Tibial artery (tissue), 4 donors: Measurements from ENCODE around the gene PSMA6.

ENCODE experiments used
- DNase-seq, 2 donors: peaks; one replicate each; pipeline ENCODE4 v3.0.0-alpha.2; 2019
- H3K27ac ChIP-seq, 2 donors: fragments of 200-600 bp; sonication (generic) in 1 of 2; 1 replicate in 1 of 2; 2 replicates in 1 of 2; pipeline ENCODE4 v1.5.1; 2018 to 2019; ENCODE audit warnings: mild to moderate bottlenecking in 1 of 2
- H3K27me3 ChIP-seq, 2 donors: fragments of 200-600 bp; sonication (generic) in 1 of 2; one replicate each; pipeline versions ENCODE4 v1.5.1 to v1.6.0; 2016 to 2019
- H3K36me3 ChIP-seq, 3 donors: fragments of 200-600 bp; sonication (generic) in 2 of 3; one replicate each; pipeline ENCODE4 v1.5.1; 2016 to 2019; ENCODE audit warnings: mild to moderate bottlenecking in 2 of 3
- H3K4me1 ChIP-seq, 4 donors: fragments of 200-600 bp; sonication (generic) in 2 of 4; 1 replicate in 3 of 4; 2 replicates in 1 of 4; pipeline ENCODE4 v1.5.1; 2016 to 2019
- H3K4me3 ChIP-seq, 2 donors: fragments of 200-600 bp; sonication (generic) in 1 of 2; 1 replicate in 1 of 2; 2 replicates in 1 of 2; pipeline ENCODE4 v1.5.1; 2018 to 2019; ENCODE audit warnings: mild to moderate bottlenecking in 2 of 2
- H3K9me3 ChIP-seq, 3 donors: fragments of 200-600 bp; sonication (generic) in 1 of 3; one replicate each; pipeline ENCODE4 v1.5.1; 2016 to 2019
- intact Hi-C: fragments of 100-400 bp; cut with DNase I; formaldehyde crosslinking; loops from one replicate; pipeline ENCODE4 v1.15.0; 2023; ENCODE audit warnings: low total_unique reads
- TF ChIP-seq, protein P1 (sequence below), 2 experiments: fragments of 200-600 bp in 1 of 2; fragments of 450-650 bp in 1 of 2; IDR thresholded peaks; one replicate each; pipeline ENCODE4 v1.5.1; 2017 to 2019; ENCODE audit warnings: antibody characterized with exemption in 2 of 2, mild to moderate bottlenecking in 1 of 2, moderate library complexity in 1 of 2

The PSMA6 gene

DNA sequence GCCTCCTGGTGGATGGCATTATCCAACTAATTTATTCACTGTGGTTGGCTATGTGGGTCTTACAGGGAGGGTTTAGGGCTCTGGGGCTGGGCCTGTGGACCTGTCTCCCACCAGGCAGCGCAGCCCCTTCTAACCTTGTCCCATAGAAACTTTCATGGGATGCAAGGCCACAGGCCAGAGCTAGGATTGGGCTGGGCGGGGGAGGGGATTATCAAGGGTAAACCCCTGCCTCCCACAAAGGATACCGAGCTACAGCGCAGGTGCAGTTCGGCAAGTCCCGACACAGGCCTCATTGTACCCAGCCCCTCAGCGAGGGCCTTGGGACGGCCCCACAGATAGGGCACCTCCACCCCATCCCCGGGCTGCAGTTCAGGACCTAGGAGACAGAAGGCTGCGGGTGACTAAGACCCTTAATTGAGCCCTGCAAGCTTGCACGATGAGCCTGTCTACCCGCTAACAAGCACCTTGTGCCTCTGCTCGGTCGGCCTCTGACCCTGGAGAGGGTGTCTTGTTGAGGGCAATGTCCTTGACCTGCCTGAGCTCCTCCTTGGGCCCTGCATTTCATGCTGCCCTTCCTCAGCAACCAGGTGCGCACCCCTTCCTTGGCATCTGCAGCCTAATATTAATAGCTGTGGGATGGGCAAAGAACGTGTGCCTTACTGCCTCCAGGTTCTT, 46.7 kb downstream of the PSMA6 start:
- no peaks in the 10 kb centered on the region for H3K27me3 ChIP-seq
- no peak overlapping the region for H3K4me3 ChIP-seq
- H3K4me1 ChIP-seq: peaks cover 15 to 85% (median 60%) of the 10 kb centered on the region in 4 donors
- no peaks in the 10 kb centered on the region for H3K36me3 ChIP-seq
- TF ChIP-seq, protein P1, sequence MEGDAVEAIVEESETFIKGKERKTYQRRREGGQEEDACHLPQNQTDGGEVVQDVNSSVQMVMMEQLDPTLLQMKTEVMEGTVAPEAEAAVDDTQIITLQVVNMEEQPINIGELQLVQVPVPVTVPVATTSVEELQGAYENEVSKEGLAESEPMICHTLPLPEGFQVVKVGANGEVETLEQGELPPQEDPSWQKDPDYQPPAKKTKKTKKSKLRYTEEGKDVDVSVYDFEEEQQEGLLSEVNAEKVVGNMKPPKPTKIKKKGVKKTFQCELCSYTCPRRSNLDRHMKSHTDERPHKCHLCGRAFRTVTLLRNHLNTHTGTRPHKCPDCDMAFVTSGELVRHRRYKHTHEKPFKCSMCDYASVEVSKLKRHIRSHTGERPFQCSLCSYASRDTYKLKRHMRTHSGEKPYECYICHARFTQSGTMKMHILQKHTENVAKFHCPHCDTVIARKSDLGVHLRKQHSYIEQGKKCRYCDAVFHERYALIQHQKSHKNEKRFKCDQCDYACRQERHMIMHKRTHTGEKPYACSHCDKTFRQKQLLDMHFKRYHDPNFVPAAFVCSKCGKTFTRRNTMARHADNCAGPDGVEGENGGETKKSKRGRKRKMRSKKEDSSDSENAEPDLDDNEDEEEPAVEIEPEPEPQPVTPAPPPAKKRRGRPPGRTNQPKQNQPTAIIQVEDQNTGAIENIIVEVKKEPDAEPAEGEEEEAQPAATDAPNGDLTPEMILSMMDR (IDR thresholded peaks at IDR 0.05): no peak
- no peak for DNase-seq
- intact Hi-C loops: loop anchor here (10.0 kb wide), 1 partner anchor 294 kb away; the partner anchor contains the start of gene FAM177A1
- H3K27ac ChIP-seq: peak overlapping the region; percentile 92 to 98
- no peaks in the 10 kb centered on the region for H3K9me3 ChIP-seq

DNA sequence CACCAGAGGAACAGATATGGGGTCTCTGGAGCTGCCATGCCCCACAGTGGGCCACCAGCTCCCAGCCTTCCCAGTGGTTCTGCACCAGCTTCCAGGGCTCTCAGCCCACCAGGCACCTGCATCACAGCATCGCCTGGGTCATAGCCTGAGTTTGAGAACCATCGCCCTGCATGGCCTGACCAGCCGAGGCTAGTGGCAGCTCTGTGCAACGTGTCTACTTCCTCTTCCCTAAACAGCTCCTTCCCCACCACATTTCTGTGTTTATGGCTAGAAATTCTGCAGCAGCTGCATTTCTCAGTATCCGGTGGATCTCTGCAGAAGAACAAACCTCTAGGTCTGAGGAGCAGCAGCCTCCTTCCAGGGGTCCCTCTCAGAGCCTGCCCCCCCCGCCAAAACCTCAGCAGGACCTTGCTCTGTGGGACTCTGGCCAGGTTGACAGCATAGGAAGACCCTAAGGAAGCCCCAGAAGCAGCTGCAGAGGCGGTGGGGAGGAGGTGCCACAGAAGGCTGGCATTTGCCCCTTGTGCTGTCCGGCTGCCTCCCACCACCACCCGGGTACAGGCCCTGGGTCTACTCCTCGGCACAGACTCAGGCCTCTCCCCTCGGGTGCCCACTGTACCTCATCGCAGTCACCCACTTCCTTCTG, 47.7 kb downstream of the PSMA6 start:
- no peaks in the 10 kb centered on the region for H3K9me3 ChIP-seq
- no peaks in the 10 kb centered on the region for H3K27me3 ChIP-seq
- H3K36me3 ChIP-seq: no peaks in the 10 kb centered on the region
- no peak overlapping the region for H3K4me3 ChIP-seq
- DNase-seq: no peak
- H3K4me1 ChIP-seq: peaks cover 15 to 82% (median 60%) of the 10 kb centered on the region in 4 donors
- intact Hi-C loops: loop anchor here (2.0 to 10.0 kb wide), 2 partner anchors 45 to 295 kb away; partner anchors contain the start of gene FAM177A1
- peak overlapping the region; percentile 92 to 98 for H3K27ac ChIP-seq
- TF ChIP-seq, protein P1 (IDR thresholded peaks at IDR 0.05): no peak

DNA sequence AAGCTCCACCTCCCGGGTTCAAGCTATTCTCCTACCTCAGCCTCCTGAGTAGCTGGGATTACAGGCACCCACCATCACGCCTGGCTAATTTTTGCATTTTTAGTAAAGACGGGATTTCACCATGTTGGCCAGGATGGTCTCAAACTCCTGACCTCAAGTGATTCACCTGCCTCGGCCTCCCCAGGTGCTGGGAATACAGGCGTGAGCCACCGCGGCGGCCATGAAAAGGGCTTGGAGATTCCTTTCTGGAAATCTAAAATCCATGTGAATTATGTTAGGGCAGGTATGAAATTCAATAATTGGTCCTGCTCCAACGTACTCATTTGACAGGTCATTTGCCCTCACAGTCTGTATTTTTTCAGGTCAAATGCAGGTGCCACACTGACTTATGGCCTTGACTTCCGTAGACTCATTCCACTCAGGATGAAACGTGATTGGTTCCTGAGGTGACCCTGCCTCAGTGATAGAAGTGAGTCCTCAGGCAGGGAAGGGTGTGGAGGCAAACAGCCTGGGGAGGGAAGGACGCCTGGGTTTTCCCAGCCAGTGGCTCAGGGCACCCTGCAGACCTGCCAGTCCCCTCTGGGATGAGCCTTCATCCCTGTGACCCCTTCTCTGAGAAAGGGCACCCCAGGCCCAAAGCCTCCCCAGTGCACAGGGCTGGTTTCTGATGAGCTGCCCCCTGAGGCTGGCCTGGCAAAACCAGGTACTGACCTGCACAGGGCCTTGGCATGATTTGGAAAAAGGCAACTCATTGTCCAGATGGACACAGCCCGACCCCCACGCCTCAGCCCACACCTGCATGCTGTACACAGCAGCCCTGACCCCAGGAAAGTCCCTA, 48.7 kb downstream of the PSMA6 start:
- Histone ChIP-seq H3K36me3 (no peaks in the 10 kb centered on the region), H3K4me3 (peak overlapping the region; percentile 48 to 51), H3K27me3 (no peaks in the 10 kb centered on the region), H3K27ac (peak overlapping the region; percentile 92 to 98), H3K4me1 (peaks cover 15 to 72% (median 52%) of the 10 kb centered on the region in 4 donors), H3K9me3 (no peaks in the 10 kb centered on the region)
- TF ChIP-seq, protein P1 (IDR thresholded peaks at IDR 0.05): no peak
- no peak for DNase-seq
- intact Hi-C loops: loop anchor here (2.0 kb wide), 1 partner anchor 44 kb away; no protein-coding TSS in a partner anchor

DNA sequence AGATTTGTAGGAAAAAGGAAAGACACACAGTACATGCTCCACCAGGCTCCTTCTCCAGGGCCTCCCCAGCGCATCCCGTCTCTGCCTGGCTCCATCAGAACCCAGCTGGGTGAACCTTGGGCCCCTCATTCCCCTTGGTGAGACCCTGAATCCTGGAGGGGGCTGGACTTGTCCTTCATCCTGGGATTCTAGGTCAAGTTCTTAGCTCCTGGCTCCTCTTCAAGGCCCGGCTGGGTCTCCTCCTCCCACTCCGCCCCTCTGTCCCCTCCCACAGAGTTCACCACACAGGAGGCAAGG, 49.2 kb downstream of the PSMA6 start:
- no peaks in the 10 kb centered on the region for H3K9me3 ChIP-seq
- H3K36me3 ChIP-seq: no peaks in the 10 kb centered on the region
- DNase-seq: no peak
- H3K4me3 ChIP-seq: peak overlapping the region; percentile 48 to 51
- intact Hi-C loops: loop anchor here (2.0 kb wide), 1 partner anchor 43 kb away; no protein-coding TSS in a partner anchor
- TF ChIP-seq, protein P1 (IDR thresholded peaks at IDR 0.05): no peak
- peaks cover 15 to 66% (median 48%) of the 10 kb centered on the region in 4 donors for H3K4me1 ChIP-seq
- no peaks in the 10 kb centered on the region for H3K27me3 ChIP-seq
- peak overlapping the region; percentile 92 to 98 for H3K27ac ChIP-seq

DNA sequence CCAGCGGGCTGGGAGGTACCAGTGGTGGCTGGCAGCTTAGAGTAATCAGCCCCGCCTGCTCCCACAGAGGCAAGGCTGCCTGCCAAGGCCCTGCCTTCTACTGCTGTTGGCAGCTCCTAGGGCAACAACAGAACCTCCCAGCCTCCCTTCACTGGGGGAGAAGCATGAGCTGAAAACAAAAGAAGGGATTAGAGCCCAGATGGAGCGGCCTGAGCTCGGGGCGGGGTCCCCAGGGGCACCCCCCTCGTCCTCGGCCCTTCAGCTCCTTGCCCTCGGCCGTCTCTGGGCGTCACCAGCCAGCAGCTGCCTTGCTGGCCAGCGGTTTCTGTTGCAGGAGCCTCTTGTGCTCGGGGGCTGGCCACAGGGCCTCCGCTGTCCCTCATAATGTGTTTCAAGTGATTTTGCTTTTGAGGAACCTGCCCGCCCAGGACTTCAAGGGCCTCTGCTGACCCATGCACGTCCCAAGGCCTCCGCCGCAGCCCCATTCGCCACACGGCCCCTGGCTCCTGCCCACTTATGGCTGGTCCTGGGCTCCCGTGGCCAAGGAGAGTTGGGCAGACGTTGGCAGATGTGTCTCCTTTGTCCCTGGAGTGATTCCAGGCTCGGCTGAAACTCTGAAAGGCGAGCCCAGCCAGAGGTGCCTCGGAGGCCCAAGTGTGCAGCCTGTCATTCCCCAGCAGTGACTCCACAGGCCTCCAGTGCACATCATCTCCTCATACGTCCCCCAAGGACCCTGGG, 49.7 kb downstream of the PSMA6 start:
- no peaks in the 10 kb centered on the region for H3K27me3 ChIP-seq
- peaks cover 15 to 64% (median 45%) of the 10 kb centered on the region in 4 donors for H3K4me1 ChIP-seq
- no peaks in the 10 kb centered on the region for H3K9me3 ChIP-seq
- no peaks in the 10 kb centered on the region for H3K36me3 ChIP-seq
- intact Hi-C loops: loop anchor here (2.0 kb wide), 1 partner anchor 43 kb away; no protein-coding TSS in a partner anchor
- H3K4me3 ChIP-seq: peak overlapping the region; percentile 48 to 51
- TF ChIP-seq, protein P1 (IDR thresholded peaks at IDR 0.05): no peak
- peak; percentile 99 to 100 for DNase-seq
- H3K27ac ChIP-seq: peak overlapping the region; percentile 92 to 98
